Caco-2 (cell line): ENCODE results near the gene CLEC2L. TPM values are rescaled to one million over a fixed set of nuclear protein-coding genes. Genes with fewer than 3 reads are reported as not detected.

Source experiments
- BruUV-seq: library from RNA; stranded (reverse); fragments of 400-500 nt; replicated peaks from 2 replicates; lab custom pipeline; 2021; lab: Mats Ljungman, UMichigan
- CTCF ChIA-PET: fragments of 300-600 bp; sonication (Branson Sonifier 250); formaldehyde crosslinking; loops from one replicate; lab custom pipeline; 2022; ENCODE audit warnings: antibody characterized with exemption; lab: Charles Lee
- POLR2A ChIA-PET: fragments of 300-600 bp; sonication (Branson Sonifier 250); formaldehyde crosslinking; loops from one replicate; lab custom pipeline; 2022; ENCODE audit warnings: antibody characterized with exemption; lab: Charles Lee
- DNase-seq, 2 experiments: peaks; one replicate each; pipeline versions ENCODE4 v3.0.0 to v3.0.0-alpha.2; 2020 to 2022
- H3K27me3 ChIP-seq: replicated peaks from 2 replicates; pipeline ENCODE4 v1.6.0; 2011; ENCODE audit warnings: low read length; ENCODE audit not compliant: control insufficient read depth, insufficient read depth
- H3K36me3 ChIP-seq: 2 replicates; pipeline ENCODE4 v1.5.1; 2011; ENCODE audit warnings: low read length; ENCODE audit not compliant: control insufficient read depth, insufficient read depth
- H3K4me1 ChIP-seq: fragments of 250-450 bp; sonication (Bioruptor Pico); 2 replicates; pipeline ENCODE4 v1.5.1; 2020; ENCODE audit warnings: mild to moderate bottlenecking
- H3K4me3 ChIP-seq: 2 replicates; pipeline ENCODE4 v1.5.1; 2011; ENCODE audit warnings: low read depth, mild to moderate bottlenecking, control low read depth, low read length
- H3K9me3 ChIP-seq: fragments of 250-450 bp; sonication (Bioruptor Pico); 2 replicates; pipeline ENCODE4 v1.5.1; 2020; ENCODE audit warnings: mild to moderate bottlenecking, moderate library complexity
- H3K27ac Mint-ChIP-seq: one replicate; pipeline ENCODE4 v1.8.0; 2022; ENCODE audit warnings: mixed read lengths; ENCODE audit not compliant: unreplicated experiment
- H3K27me3 Mint-ChIP-seq: one replicate; pipeline ENCODE4 v1.8.0; 2022; ENCODE audit warnings: mixed read lengths; ENCODE audit not compliant: insufficient read depth, unreplicated experiment
- H3K36me3 Mint-ChIP-seq: one replicate; pipeline ENCODE4 v1.8.0; 2022; ENCODE audit warnings: mild to moderate bottlenecking, mixed read lengths; ENCODE audit not compliant: insufficient read depth, unreplicated experiment
- H3K4me1 Mint-ChIP-seq: one replicate; pipeline ENCODE4 v1.8.0; 2022; ENCODE audit warnings: low read depth, mixed read lengths; ENCODE audit not compliant: unreplicated experiment
- H3K4me3 Mint-ChIP-seq: one replicate; pipeline ENCODE4 v1.8.0; 2022; ENCODE audit warnings: mild to moderate bottlenecking, moderate library complexity, mixed read lengths; ENCODE audit not compliant: unreplicated experiment
- H3K9me3 Mint-ChIP-seq: one replicate; pipeline ENCODE4 v1.8.0; 2022; ENCODE audit warnings: mixed read lengths; ENCODE audit not compliant: unreplicated experiment
- intact Hi-C: fragments of 100-400 bp; cut with micrococcal nuclease; formaldehyde crosslinking; loops from one replicate; pipeline ENCODE4 v1.10.0; 2022; ENCODE audit not compliant: unreplicated experiment
- total RNA-seq: library from RNA; stranded (reverse); gene quantifications from 2 replicates; pipeline ENCODE4 v1.2.3, GENCODE V29; 2022
- TF ChIP-seq, protein P1 (sequence below), 2 experiments: fragments of 200-600 bp in 1 of 2; IDR thresholded peaks; 1 replicate in 1 of 2; 2 replicates in 1 of 2; pipeline versions ENCODE4 v1.5.1 to v1.8.0; 2011 to 2022; ENCODE audit warnings: antibody characterized with exemption in 1 of 2, control low read depth in 1 of 2, inconsistent platforms in 1 of 2, low read depth in 1 of 2, low read length in 1 of 2, mild to moderate bottlenecking in 1 of 2, moderate library complexity in 1 of 2; ENCODE audit not compliant: insufficient read depth in 1 of 2, severe bottlenecking in 1 of 2, unreplicated experiment in 1 of 2

The CLEC2L gene
- total RNA-seq, 1 experiment from 2014 or later, result not detected

DNA sequence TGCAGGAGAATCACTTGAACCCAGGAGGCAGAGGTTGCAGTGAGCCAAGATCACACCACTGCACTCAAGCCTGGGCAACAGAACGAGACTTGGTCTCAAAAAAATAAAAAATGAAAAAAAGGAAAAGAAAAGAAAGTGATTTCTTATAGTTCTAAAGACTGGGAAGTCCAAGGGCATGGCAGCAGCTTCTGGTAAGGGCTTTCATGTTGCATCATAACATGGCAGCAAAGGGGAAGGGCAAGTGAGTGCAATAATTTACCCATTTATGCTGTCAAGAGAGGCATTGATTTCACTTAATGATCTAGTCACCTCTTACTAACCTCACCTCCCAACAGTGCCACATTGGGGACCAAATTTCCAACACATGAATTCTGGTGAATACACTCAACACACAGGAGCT lies 31.2 kb upstream of the CLEC2L start:
- Histone ChIP-seq H3K36me3 (no peaks in the 10 kb centered on the region), H3K4me3 (no peak overlapping the region), H3K9me3 (peaks cover 15% of the 10 kb centered on the region), H3K27me3 (no peaks in the 10 kb centered on the region), H3K4me1 (no peaks in the 10 kb centered on the region)
- DNase-seq, result no peak
- intact Hi-C loops, result no loop called here
- no peak overlapping the region for H3K27ac Mint-ChIP-seq
- ChIA-PET POLR2A (no interaction called here), CTCF (no interaction called here)
- TF ChIP-seq, protein P1, sequence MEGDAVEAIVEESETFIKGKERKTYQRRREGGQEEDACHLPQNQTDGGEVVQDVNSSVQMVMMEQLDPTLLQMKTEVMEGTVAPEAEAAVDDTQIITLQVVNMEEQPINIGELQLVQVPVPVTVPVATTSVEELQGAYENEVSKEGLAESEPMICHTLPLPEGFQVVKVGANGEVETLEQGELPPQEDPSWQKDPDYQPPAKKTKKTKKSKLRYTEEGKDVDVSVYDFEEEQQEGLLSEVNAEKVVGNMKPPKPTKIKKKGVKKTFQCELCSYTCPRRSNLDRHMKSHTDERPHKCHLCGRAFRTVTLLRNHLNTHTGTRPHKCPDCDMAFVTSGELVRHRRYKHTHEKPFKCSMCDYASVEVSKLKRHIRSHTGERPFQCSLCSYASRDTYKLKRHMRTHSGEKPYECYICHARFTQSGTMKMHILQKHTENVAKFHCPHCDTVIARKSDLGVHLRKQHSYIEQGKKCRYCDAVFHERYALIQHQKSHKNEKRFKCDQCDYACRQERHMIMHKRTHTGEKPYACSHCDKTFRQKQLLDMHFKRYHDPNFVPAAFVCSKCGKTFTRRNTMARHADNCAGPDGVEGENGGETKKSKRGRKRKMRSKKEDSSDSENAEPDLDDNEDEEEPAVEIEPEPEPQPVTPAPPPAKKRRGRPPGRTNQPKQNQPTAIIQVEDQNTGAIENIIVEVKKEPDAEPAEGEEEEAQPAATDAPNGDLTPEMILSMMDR (IDR thresholded peaks at IDR 0.05; ENCODE audit: insufficient read depth in 1 of 2, low read depth in 1 of 2, low read length in 1 of 2, severe bottlenecking in 1 of 2, unreplicated experiment in 1 of 2), result no peak
- H3K36me3 Mint-ChIP-seq, result no peaks in the 10 kb centered on the region
- no TSS peak for BruUV-seq
- no peaks in the 10 kb centered on the region for H3K9me3 Mint-ChIP-seq
- no peak overlapping the region for H3K4me3 Mint-ChIP-seq
- H3K27me3 Mint-ChIP-seq, result no peaks in the 10 kb centered on the region
- no peaks in the 10 kb centered on the region for H3K4me1 Mint-ChIP-seq

DNA sequence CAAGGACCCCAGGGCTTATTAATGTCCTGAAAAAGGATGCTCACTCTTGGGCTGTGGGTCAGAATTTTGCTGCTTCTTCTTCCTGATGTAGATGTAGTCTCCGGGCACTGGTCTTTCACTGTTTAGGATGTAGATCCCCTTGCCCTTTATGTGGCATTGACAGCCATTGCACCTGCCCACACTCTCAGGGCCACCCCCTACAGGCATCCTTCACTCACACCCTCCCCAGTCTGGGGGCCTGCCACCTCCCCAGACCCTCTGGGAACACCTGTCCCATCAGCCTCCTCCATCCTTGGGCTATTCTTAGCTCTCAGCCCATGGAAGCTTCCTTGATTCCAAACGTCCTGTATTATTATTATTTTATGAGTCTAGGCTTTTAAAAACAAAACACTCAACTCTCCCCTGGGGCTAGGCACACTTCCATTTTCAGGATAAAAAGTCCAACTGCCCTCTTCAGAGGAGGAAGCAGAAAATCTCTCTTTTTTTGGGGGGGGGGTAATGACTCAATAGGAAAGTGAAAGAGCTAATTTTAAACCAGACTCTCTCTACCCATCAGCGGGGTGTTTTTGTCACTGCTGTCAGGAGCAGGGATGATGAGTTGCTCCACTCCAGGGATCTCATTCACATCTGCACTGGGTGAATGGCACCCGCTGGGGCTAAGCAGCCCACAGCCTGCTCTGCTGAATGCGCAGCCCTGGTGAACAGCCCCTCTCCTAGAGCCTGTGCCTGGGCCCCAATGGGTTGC lies 28.5 kb upstream of the CLEC2L start:
- ChIA-PET POLR2A (no interaction called here), CTCF (no interaction called here)
- peaks cover 15% of the 10 kb centered on the region for H3K9me3 ChIP-seq
- Mint-ChIP-seq H3K9me3 (no peaks in the 10 kb centered on the region), H3K27me3 (no peaks in the 10 kb centered on the region), H3K4me3 (no peak overlapping the region), H3K27ac (no peak overlapping the region), H3K36me3 (no peaks in the 10 kb centered on the region), H3K4me1 (no peaks in the 10 kb centered on the region)
- DNase-seq, result no peak
- no peaks in the 10 kb centered on the region for H3K4me1 ChIP-seq
- no peaks in the 10 kb centered on the region for H3K36me3 ChIP-seq
- H3K27me3 ChIP-seq, result no peaks in the 10 kb centered on the region
- no TSS peak for BruUV-seq
- no peak overlapping the region for H3K4me3 ChIP-seq
- TF ChIP-seq, protein P1 (IDR thresholded peaks at IDR 0.05; ENCODE audit: insufficient read depth in 1 of 2, low read depth in 1 of 2, low read length in 1 of 2, severe bottlenecking in 1 of 2, unreplicated experiment in 1 of 2), result no peak
- intact Hi-C loops, result no loop called here

DNA sequence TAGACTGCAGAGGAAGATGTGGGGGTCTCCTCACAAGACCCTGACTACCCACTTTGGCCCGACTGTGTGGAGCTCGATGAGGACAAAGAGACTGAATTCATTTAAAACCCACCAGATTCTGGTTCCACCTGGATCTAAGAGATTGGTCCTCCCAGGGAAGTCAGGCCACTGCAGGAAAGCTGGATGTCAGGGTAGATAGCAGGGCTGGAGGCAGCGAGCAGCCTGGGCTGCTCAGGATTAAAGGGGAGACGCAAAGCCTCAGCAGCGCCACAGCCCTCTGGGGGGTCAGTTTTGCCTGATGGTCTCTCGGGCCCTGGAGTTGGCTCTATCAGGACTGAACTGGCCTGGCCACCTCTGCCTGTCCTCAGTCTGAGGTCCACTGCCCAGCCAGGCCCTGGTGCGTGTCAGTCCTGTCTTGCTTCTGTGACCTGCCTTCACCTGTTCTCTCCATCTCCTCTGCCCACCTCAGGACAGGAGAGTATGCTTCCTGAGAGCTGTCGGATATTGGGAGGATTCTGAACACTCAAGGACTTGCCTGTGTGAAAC lies 27.8 kb upstream of the CLEC2L start:
- CTCF ChIA-PET, result no interaction called here
- H3K36me3 ChIP-seq, result no peaks in the 10 kb centered on the region
- H3K36me3 Mint-ChIP-seq, result no peaks in the 10 kb centered on the region
- no peak overlapping the region for H3K4me3 ChIP-seq
- H3K27me3 ChIP-seq, result no peaks in the 10 kb centered on the region
- no peaks in the 10 kb centered on the region for H3K27me3 Mint-ChIP-seq
- no peaks in the 10 kb centered on the region for H3K9me3 Mint-ChIP-seq
- H3K27ac Mint-ChIP-seq, result no peak overlapping the region
- H3K4me1 Mint-ChIP-seq, result no peaks in the 10 kb centered on the region
- POLR2A ChIA-PET, result no interaction called here
- no peaks in the 10 kb centered on the region for H3K4me1 ChIP-seq
- no peak for DNase-seq
- TF ChIP-seq, protein P1 (IDR thresholded peaks at IDR 0.05; ENCODE audit: insufficient read depth in 1 of 2, low read depth in 1 of 2, low read length in 1 of 2, severe bottlenecking in 1 of 2, unreplicated experiment in 1 of 2), result no peak
- BruUV-seq, result no TSS peak
- H3K9me3 ChIP-seq, result peaks cover 15% of the 10 kb centered on the region
- intact Hi-C loops, result no loop called here
- H3K4me3 Mint-ChIP-seq, result no peak overlapping the region
